Nephron progenitor cell (in vitro differentiated cells): Measurements from ENCODE around the gene POLR2B.

ENCODE experiments used
- DNase-seq: peaks from one replicate; pipeline ENCODE4 v3.0.0; 2021
- H3K27ac Mint-ChIP-seq: 2 replicates; pipeline ENCODE4 v1.8.0; 2021; ENCODE audit warnings: mild to moderate bottlenecking, moderate library complexity, mixed read lengths
- H3K27me3 Mint-ChIP-seq: 2 replicates; pipeline ENCODE4 v1.8.0; 2021; ENCODE audit warnings: mild to moderate bottlenecking, low read depth, mixed read lengths; ENCODE audit not compliant: poor library complexity
- H3K36me3 Mint-ChIP-seq: 2 replicates; pipeline ENCODE4 v1.8.0; 2021; ENCODE audit warnings: low read depth, mixed read lengths
- H3K4me1 Mint-ChIP-seq: 2 replicates; pipeline ENCODE4 v1.8.0; 2021; ENCODE audit warnings: mixed read lengths
- H3K4me3 Mint-ChIP-seq: 2 replicates; pipeline ENCODE4 v1.8.0; 2021; ENCODE audit warnings: mild to moderate bottlenecking, moderate library complexity, mixed read lengths
- H3K9me3 Mint-ChIP-seq: 2 replicates; pipeline ENCODE4 v1.8.0; 2021; ENCODE audit warnings: mild to moderate bottlenecking, moderate library complexity, mixed read lengths
- CTCF ChIP-seq: fragments of 200-600 bp; sonication (generic); IDR thresholded peaks from 2 replicates; pipeline ENCODE4 v1.5.0; 2021; ENCODE audit warnings: antibody characterized with exemption

POLR2B gene

GRCh38 chr4:57074744-57075143 lies 96.0 kb downstream of the POLR2B start:
- Mint-ChIP-seq H3K36me3 (no peaks in the 10 kb centered on the region), H3K27me3 (no peaks in the 10 kb centered on the region), H3K27ac (no peak overlapping the region), H3K9me3 (no peaks in the 10 kb centered on the region), H3K4me1 (peaks cover 30% of the 10 kb centered on the region), H3K4me3 (no peak overlapping the region)
- TF ChIP-seq CTCF: no peak
- DNase-seq: no peak

GRCh38 chr4:57075367-57075766 lies 96.7 kb downstream of the POLR2B start:
- Mint-ChIP-seq H3K4me1 (peaks cover 31% of the 10 kb centered on the region), H3K27ac (no peak overlapping the region), H3K4me3 (no peak overlapping the region), H3K27me3 (no peaks in the 10 kb centered on the region), H3K36me3 (no peaks in the 10 kb centered on the region), H3K9me3 (no peaks in the 10 kb centered on the region)
- DNase-seq: no peak
- TF ChIP-seq CTCF: no peak

- TF ChIP-seq CTCF: no peak
- Mint-ChIP-seq H3K27me3 (no peaks in the 10 kb centered on the region), H3K27ac (no peak overlapping the region), H3K36me3 (no peaks in the 10 kb centered on the region), H3K4me3 (no peak overlapping the region), H3K9me3 (no peaks in the 10 kb centered on the region), H3K4me1 (peaks cover 37% of the 10 kb centered on the region)
- DNase-seq: no peak
Measured at GRCh38 chr4:57076646-57077045, 98.0 kb downstream of the POLR2B start.

GRCh38 chr4:57077550-57078343 lies 99.1 kb downstream of the POLR2B start:
- H3K4me1 Mint-ChIP-seq: peaks cover 38% of the 10 kb centered on the region
- no peaks in the 10 kb centered on the region for H3K27me3 Mint-ChIP-seq
- no peak for DNase-seq
- TF ChIP-seq CTCF: no peak
- H3K36me3 Mint-ChIP-seq: no peaks in the 10 kb centered on the region
- no peak overlapping the region for H3K4me3 Mint-ChIP-seq
- no peak overlapping the region for H3K27ac Mint-ChIP-seq
- H3K9me3 Mint-ChIP-seq: no peaks in the 10 kb centered on the region

DNA sequence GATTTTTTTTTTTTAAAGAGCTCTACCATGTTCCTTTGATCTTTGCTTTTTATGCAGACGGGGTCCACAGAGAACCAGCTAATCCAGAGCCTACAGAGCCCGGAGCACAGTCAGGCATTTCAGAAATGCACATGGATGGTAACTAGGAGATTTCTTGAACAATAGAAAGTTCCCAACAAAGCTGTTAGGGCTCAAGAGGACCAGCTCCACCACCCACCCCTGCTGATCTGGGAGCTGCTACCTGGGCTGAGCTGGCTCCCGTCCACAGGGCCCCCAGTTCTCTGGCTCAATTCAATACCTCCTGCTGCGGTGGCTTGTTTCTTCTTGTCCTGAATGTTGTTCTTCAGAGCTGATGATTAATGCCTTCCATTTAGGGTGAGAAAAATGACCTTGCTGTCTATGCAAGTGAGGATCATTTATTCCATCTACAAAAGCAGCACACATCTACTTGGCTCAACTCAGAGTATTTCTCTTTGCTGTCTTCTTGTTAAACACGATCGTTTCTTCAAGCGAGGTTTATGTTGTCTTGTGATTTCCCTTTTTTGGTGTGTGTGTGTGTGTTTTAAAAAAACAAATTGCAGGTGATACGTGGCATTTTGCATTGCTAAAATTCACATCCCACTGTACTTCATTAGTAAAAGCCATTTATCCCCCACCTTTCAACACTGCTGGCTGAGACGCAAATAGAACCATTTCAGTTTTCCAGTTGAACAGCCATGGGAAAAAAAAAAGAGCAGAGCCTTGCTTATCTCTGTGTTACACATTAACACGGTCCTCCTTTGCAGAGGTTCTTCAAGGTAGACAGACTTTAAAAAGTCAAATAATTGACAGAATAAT lies 100.2 kb downstream of the POLR2B start:
- TF ChIP-seq CTCF: no peak
- no peaks in the 10 kb centered on the region for H3K36me3 Mint-ChIP-seq
- no peaks in the 10 kb centered on the region for H3K27me3 Mint-ChIP-seq
- peaks cover 38% of the 10 kb centered on the region for H3K4me1 Mint-ChIP-seq
- peak overlapping the region; percentile 27 for H3K27ac Mint-ChIP-seq
- H3K9me3 Mint-ChIP-seq: no peaks in the 10 kb centered on the region
- peak; percentile 10 for DNase-seq
- peak overlapping the region; percentile 24 for H3K4me3 Mint-ChIP-seq
